ENCODE measurements around the gene LRRC34.

- TF ChIP-seq CTCF (conservative IDR thresholded peaks at IDR 0.05; ENCODE audit: low read depth, low read length) (no peak), EZH2 (IDR thresholded peaks at IDR 0.05; ENCODE audit: borderline replicate concordance, low read depth, low read length, poor library complexity, severe bottlenecking) (no peak)
Observed at GRCh38 chr3:169822091-169822490, 9.4 kb upstream of the LRRC34 start.

Data from A673 (cell line).